Thyroid gland (tissue), 4 donors: ENCODE data around the gene PARD6A. TPM values are rescaled to one million over a fixed set of nuclear protein-coding genes. Genes with fewer than 3 reads are reported as not detected.

Source experiments
- DNase-seq, 2 donors: peaks; one replicate each; pipeline ENCODE4 v3.0.0-alpha.2; 2019
- H3K27ac ChIP-seq, 3 donors: fragments of 200-600 bp; sonication (generic); 1 replicate in 2 of 3; 2 replicates in 1 of 3; pipeline ENCODE4 v1.5.1; 2016 to 2019; ENCODE audit warnings: mild to moderate bottlenecking in 1 of 3, moderate library complexity in 1 of 3
- H3K27me3 ChIP-seq: fragments of 200-600 bp; sonication (generic); one replicate; pipeline ENCODE4 v1.5.1; 2019
- H3K36me3 ChIP-seq, 2 donors: fragments of 200-600 bp; sonication (generic); one replicate each; pipeline ENCODE4 v1.5.1; 2016 to 2019
- H3K4me1 ChIP-seq, 2 donors: fragments of 200-600 bp; sonication (generic); one replicate each; pipeline ENCODE4 v1.5.1; 2017 to 2019
- H3K4me3 ChIP-seq, 3 donors: fragments of 200-600 bp; sonication (generic); replicated peaks in 1 of 3; 1 replicate in 2 of 3; 2 replicates in 1 of 3; pipeline ENCODE4 v1.5.1; 2016; ENCODE audit warnings: mild to moderate bottlenecking in 1 of 3
- H3K9me3 ChIP-seq: fragments of 200-600 bp; sonication (generic); one replicate; pipeline ENCODE4 v1.5.1; 2017
- CTCF ChIP-seq, 6 experiments: fragments of 200-600 bp in 3 of 6; fragments of 450-650 bp in 3 of 6; sonication (generic) in 3 of 6; IDR thresholded peaks; one replicate each; pipeline ENCODE4 v1.5.1; 2016 to 2019; ENCODE audit warnings: antibody characterized with exemption in 6 of 6, mild to moderate bottlenecking in 2 of 6, inconsistent platforms in 1 of 6, moderate library complexity in 1 of 6
- POLR2A ChIP-seq, 2 donors: fragments of 450-650 bp; IDR thresholded peaks; one replicate each; pipeline ENCODE4 v1.6.1; 2017; ENCODE audit warnings: antibody characterized with exemption in 2 of 2, mild to moderate bottlenecking in 2 of 2, moderate library complexity in 1 of 2
- WGBS, 2 donors: methylation state at CpG; one replicate each; pipeline ENCODE4 v1.1.5; 2017; 5-methylcytosine and 5-hydroxymethylcytosine counted together
- intact Hi-C: fragments of 100-400 bp; cut with DNase I; formaldehyde crosslinking; loops from one replicate; pipeline ENCODE4 v1.15.1; 2023
- total RNA-seq, 4 donors: library from RNA; depleted of rRNA; stranded (reverse); fragments of >200 nt; gene quantifications; one replicate each; pipeline ENCODE4 v1.2.3, GENCODE V29; 2016

The PARD6A gene
- total RNA-seq, 4 donors from 2014 or later: 2.5 to 8.8 (median 5.0) TPM

DNA sequence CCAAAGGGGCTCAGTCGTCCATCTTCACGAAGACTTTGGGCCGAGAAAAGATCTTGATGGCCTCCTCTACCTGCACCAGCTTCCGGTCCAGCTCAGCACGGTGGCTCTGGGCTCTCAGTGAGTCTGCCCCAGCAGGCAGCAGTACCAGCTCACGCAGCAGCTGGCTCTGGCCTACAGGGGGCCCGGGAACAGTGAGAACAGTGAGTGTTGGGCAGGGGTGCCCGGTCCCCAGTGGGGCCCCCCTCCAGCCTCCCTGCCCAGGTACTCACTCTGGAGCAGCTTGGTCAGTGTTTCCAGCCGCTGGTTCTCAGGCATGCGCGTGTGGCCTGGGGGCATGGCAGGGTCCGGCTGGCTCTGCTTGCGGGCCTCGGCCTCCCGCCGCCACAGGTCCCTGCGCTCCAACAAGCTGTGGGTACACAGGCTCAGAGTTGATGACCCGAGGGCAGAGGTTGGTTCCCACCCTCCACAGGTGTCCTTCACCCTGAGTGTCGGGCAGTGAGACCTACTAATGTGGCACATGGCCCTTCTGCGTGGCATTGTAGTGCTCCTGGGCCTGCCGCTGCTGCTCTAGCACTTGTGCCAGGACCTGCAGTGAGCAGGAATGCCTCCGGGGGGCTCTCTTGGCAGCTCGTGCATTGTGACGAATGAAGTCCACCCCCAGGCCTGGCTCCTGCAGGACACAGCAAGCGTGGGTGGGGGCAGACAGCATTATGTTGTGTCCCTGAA lies 2.6 kb downstream of the PARD6A start:
- Histone ChIP-seq H3K36me3 (no peaks in the 10 kb centered on the region), H3K4me1 (peaks cover 30 to 40% of the 10 kb centered on the region in 2 donors), H3K4me3 (no peak overlapping the region), H3K9me3 (no peaks in the 10 kb centered on the region), H3K27me3 (no peaks in the 10 kb centered on the region), H3K27ac (no peak overlapping the region)
- no peak for DNase-seq
- WGBS, 2 donors: 86 to 92% methylated on average over 4 to 13 of the region's 25 CpGs
- TF ChIP-seq CTCF (IDR thresholded peaks at IDR 0.05): peak in 1 of 6 experiments; percentile 34
- TF ChIP-seq POLR2A (IDR thresholded peaks at IDR 0.05): no peak
- intact Hi-C loops: loop anchor here (10.0 kb wide), 1 partner anchor 271 kb away; the partner anchor contains the start of genes CTRL and PSMB10

GRCh38 chr16:67663877-67664222 lies 3.1 kb downstream of the PARD6A start:
- DNase-seq: no peak

DNA sequence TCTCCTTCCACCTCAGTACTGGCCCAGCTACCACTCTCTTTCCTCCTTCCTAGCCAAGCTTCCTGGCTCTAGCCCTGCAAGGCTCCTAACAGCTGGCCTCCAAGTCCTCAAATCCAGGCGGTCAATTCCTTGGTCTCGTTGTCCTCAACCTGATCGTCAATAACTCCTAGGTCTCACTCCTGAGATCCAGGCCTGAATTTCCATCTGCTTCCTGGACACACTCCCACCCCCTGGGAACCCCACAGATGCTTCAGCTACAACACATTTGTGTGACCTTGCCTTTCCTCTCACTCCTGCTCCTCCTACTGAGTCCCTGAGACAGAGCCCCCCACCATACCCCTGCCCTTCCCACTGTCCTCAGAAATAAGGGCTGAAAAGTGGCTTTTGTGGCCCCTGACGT lies 3.5 kb downstream of the PARD6A start:
- no peak for DNase-seq
- Histone ChIP-seq H3K27ac (no peak overlapping the region), H3K27me3 (no peaks in the 10 kb centered on the region), H3K4me3 (no peak overlapping the region), H3K9me3 (no peaks in the 10 kb centered on the region), H3K4me1 (peaks cover 28 to 37% of the 10 kb centered on the region in 2 donors), H3K36me3 (no peaks in the 10 kb centered on the region)
- intact Hi-C loops: loop anchor here (10.0 kb wide), 1 partner anchor 271 kb away; the partner anchor contains the start of genes CTRL and PSMB10
- TF ChIP-seq CTCF (IDR thresholded peaks at IDR 0.05): no peak
- TF ChIP-seq POLR2A (IDR thresholded peaks at IDR 0.05): no peak
- 84 to 97% methylated on average over 4 of the region's 4 CpGs for WGBS, 2 donors

More at GRCh38 chr16:67663877-67664222, 3.1 kb downstream of the PARD6A start:
- H3K27ac ChIP-seq: no peak overlapping the region
- WGBS, 2 donors: 89 to 94% methylated on average over 3 to 6 of the region's 6 CpGs
- H3K9me3 ChIP-seq: no peaks in the 10 kb centered on the region
- no peak overlapping the region for H3K4me3 ChIP-seq
- H3K27me3 ChIP-seq: no peaks in the 10 kb centered on the region
- TF ChIP-seq CTCF (IDR thresholded peaks at IDR 0.05): no peak
- TF ChIP-seq POLR2A (IDR thresholded peaks at IDR 0.05): no peak
- H3K36me3 ChIP-seq: no peaks in the 10 kb centered on the region
- intact Hi-C loops: loop anchor here (10.0 kb wide), 1 partner anchor 271 kb away; the partner anchor contains the start of genes CTRL and PSMB10
- H3K4me1 ChIP-seq: peaks cover 30 to 40% of the 10 kb centered on the region in 2 donors

GRCh38 chr16:67664871-67665270 lies 4.1 kb downstream of the PARD6A start:
- Histone ChIP-seq H3K4me1 (peaks cover 22 to 32% of the 10 kb centered on the region in 2 donors), H3K9me3 (no peaks in the 10 kb centered on the region), H3K27me3 (no peaks in the 10 kb centered on the region), H3K36me3 (no peaks in the 10 kb centered on the region), H3K4me3 (no peak overlapping the region), H3K27ac (no peak overlapping the region)
- intact Hi-C loops: loop anchor here (5.0 to 10.0 kb wide), 3 partner anchors 103 to 270 kb away; partner anchors contain the start of genes CTCF, CTRL and PSMB10
- 85 to 92% methylated on average over 7 of the region's 7 CpGs for WGBS, 2 donors
- TF ChIP-seq CTCF (IDR thresholded peaks at IDR 0.05) (no peak), POLR2A (IDR thresholded peaks at IDR 0.05) (no peak)
- DNase-seq: no peak

DNA sequence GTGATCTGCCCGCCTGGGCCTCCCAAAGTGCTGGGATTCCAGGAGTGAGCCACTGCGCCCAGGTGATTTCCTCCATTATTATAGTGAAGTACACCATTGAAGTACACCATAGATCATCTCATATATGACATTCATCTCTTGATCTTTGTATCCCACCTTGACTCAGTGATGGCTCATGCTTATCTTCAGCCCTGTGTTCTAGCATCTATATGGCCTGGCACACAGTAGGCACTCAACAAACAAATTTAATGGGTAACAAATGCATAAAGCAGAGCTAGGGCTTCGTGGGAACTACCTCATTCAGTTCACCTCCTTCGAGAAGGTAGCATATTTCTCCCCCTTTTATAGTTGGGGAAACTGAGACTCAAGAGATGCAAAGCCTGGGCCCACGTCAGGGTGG lies 4.8 kb downstream of the PARD6A start:
- Histone ChIP-seq H3K9me3 (no peaks in the 10 kb centered on the region), H3K4me1 (peaks cover 22 to 32% of the 10 kb centered on the region in 2 donors), H3K4me3 (peak overlapping the region in 2 of 3 donors; percentile 72 to 86), H3K27me3 (no peaks in the 10 kb centered on the region), H3K36me3 (no peaks in the 10 kb centered on the region), H3K27ac (no peak overlapping the region)
- no peak for DNase-seq
- WGBS, 2 donors: 79% methylated on average over 5 of the region's 5 CpGs
- intact Hi-C loops: loop anchor here (5.0 to 10.0 kb wide), 3 partner anchors 103 to 269 kb away; partner anchors contain the start of genes CTCF, CTRL and PSMB10
- TF ChIP-seq CTCF (IDR thresholded peaks at IDR 0.05) (no peak), POLR2A (IDR thresholded peaks at IDR 0.05) (no peak)
